HepG2 (cell line): ENCODE results near the gene KCNAB3. TPM values are rescaled to one million over a fixed set of nuclear protein-coding genes. Genes with fewer than 3 reads are reported as not detected.
A peak's percentile ranks its signal among the peaks of the same experiment; 100 is the strongest.

Source experiments
- CCDC6 ChIP-seq: sonication (generic); formaldehyde crosslinking; IDR thresholded peaks from 2 replicates; pipeline ENCODE4 v1.8.1; 2022; ENCODE audit warnings: mild to moderate bottlenecking, missing genetic modification reagents, moderate library complexity
- HCFC1 ChIP-seq: fragments of 150-350 bp; IDR thresholded peaks from 2 replicates; pipeline ENCODE4 v1.6.1; 2014; ENCODE audit warnings: low read depth, low read length
- IRF1 ChIP-seq: sonication (generic); formaldehyde crosslinking; IDR thresholded peaks from 2 replicates; pipeline ENCODE4 v1.4.0; 2020; ENCODE audit warnings: low read depth, mild to moderate bottlenecking, missing genetic modification reagents
- ISX ChIP-seq: sonication (generic); formaldehyde crosslinking; conservative IDR thresholded peaks from 2 replicates; pipeline ENCODE4 v1.5.0; 2020; ENCODE audit warnings: missing genetic modification reagents
- LBX2 ChIP-seq: sonication (generic); formaldehyde crosslinking; IDR thresholded peaks from 2 replicates; pipeline ENCODE4 v1.5.0; 2020; ENCODE audit warnings: missing genetic modification reagents, mild to moderate bottlenecking, borderline replicate concordance
- MAFK ChIP-seq, 2 experiments: IDR thresholded peaks in 1 of 2; conservative IDR thresholded peaks in 1 of 2; 2 replicates each; pipeline ENCODE4 v1.6.1; 2011; ENCODE audit warnings: improper control_type of control experiment in 2 of 2, low read length in 2 of 2
- MED1 ChIP-seq: sonication (generic); formaldehyde crosslinking; IDR thresholded peaks from 2 replicates; pipeline ENCODE4 v1.4.0; 2020; ENCODE audit warnings: missing genetic modification reagents
- MED13 ChIP-seq: sonication (generic); formaldehyde crosslinking; IDR thresholded peaks from 2 replicates; pipeline ENCODE4 v1.5.0; 2020; ENCODE audit warnings: missing genetic modification reagents
- MED8 ChIP-seq: sonication (generic); formaldehyde crosslinking; IDR thresholded peaks from 2 replicates; pipeline ENCODE4 v1.8.1; 2023; ENCODE audit warnings: mild to moderate bottlenecking, missing genetic modification reagents; ENCODE audit not compliant: insufficient replicate concordance
- NR2C2 ChIP-seq: sonication (generic); formaldehyde crosslinking; IDR thresholded peaks from 2 replicates; pipeline ENCODE4 v1.4.0; 2020; ENCODE audit warnings: missing genetic modification reagents, mild to moderate bottlenecking, moderate library complexity, borderline replicate concordance
- TCF7L2 ChIP-seq: IDR thresholded peaks from 2 replicates; pipeline ENCODE4 v1.6.1; 2011; ENCODE audit warnings: mild to moderate bottlenecking, low read depth, low read length, moderate library complexity
- TEF ChIP-seq: sonication (generic); formaldehyde crosslinking; IDR thresholded peaks from 2 replicates; pipeline ENCODE4 v1.5.0; 2020; ENCODE audit warnings: missing genetic modification reagents
- TRIM24 ChIP-seq: sonication (generic); formaldehyde crosslinking; IDR thresholded peaks from 2 replicates; pipeline ENCODE4 v1.8.0; 2022; ENCODE audit warnings: mild to moderate bottlenecking, missing genetic modification reagents
- XRCC5 ChIP-seq: fragments of 200-400 bp; formaldehyde crosslinking; optimal IDR thresholded peaks from 2 replicates; pipeline ENCODE3; 2017; ENCODE audit warnings: mild to moderate bottlenecking, low read length
- ZNF142 ChIP-seq: sonication (generic); formaldehyde crosslinking; IDR thresholded peaks from 2 replicates; pipeline ENCODE4 v1.4.0; 2020; ENCODE audit warnings: missing genetic modification reagents
- ZNF207 ChIP-seq: fragments of 450-650 bp; IDR thresholded peaks from 2 replicates; pipeline ENCODE4 v1.6.1; 2016; ENCODE audit warnings: antibody characterized with exemption, borderline replicate concordance
- ZNF256 ChIP-seq: sonication (generic); formaldehyde crosslinking; conservative IDR thresholded peaks from 2 replicates; pipeline ENCODE4 v1.4.0; 2020; ENCODE audit warnings: missing genetic modification reagents
- ZNF326 ChIP-seq: sonication (generic); formaldehyde crosslinking; IDR thresholded peaks from 2 replicates; pipeline ENCODE4 v1.4.0; 2020; ENCODE audit warnings: missing genetic modification reagents, borderline replicate concordance
- ZNF788 ChIP-seq: sonication (generic); formaldehyde crosslinking; IDR thresholded peaks from 2 replicates; pipeline ENCODE4 v1.5.0; 2020; ENCODE audit warnings: mild to moderate bottlenecking, missing genetic modification reagents, borderline replicate concordance
- polyA plus RNA-seq, 8 experiments: library from polyadenylated mRNA; depleted of rRNA in 3 of 8; stranded (reverse) in 7 of 8; unstranded in 1 of 8; fragments of >200 nt; fragmentation: Illumina TruSeq in 4 of 8; extraction: Trizol in 4 of 8; gene quantifications; 2 replicates each; pipeline versions ENCODE4 v1.2.1 to v1.2.3, GENCODE V29; 2011 to 2016; ENCODE audit warnings: low read depth in 4 of 8, missing spikeins in 1 of 8, mixed read lengths in 1 of 8; ENCODE audit not compliant: insufficient read depth in 1 of 8
- total RNA-seq, 5 experiments: library from RNA; depleted of rRNA; stranded (reverse); fragments of >200 nt; fragmentation: Illumina TruSeq; extraction: Trizol; gene quantifications; 2 replicates each; pipeline ENCODE4 v1.2.3, GENCODE V29; 2016; ENCODE audit warnings: low read depth in 1 of 5

Gene KCNAB3
- total and polyA plus RNA-seq, 2 of the 13 experiments (the other 11 are each of a cell fraction or from before 2014, with no cell fraction given), result 0.29 to 0.88 TPM

GRCh38 chr17:7931709-7932482 lies 2.2 kb upstream of the KCNAB3 start, which contains the start of the genes CNTROB and TRAPPC1 (continued):
- TF ChIP-seq ISX (CRISPR knock-in tag), result no peak
- peak; percentile 60 for TF ChIP-seq ZNF788 (CRISPR knock-in tag)
- TF ChIP-seq TRIM24 (CRISPR knock-in tag), result no peak
- peak; percentile 88 for TF ChIP-seq NR2C2 (CRISPR knock-in tag)
- no peak for TF ChIP-seq CCDC6
- peak; percentile 67; the same call in 1 of the 2 replicates for TF ChIP-seq MED13
- TF ChIP-seq MED1 (CRISPR knock-in tag), result peak; percentile 61; the same call in 1 of the 2 replicates
- TF ChIP-seq XRCC5, result peak; percentile 83
- TF ChIP-seq MAFK (conservative IDR thresholded peaks at IDR 0.05 in 1 of 2, IDR thresholded peaks at IDR 0.05 in 1 of 2; ENCODE audit: low read length in 2 of 2), result no peak
- no peak for TF ChIP-seq ZNF326
- TF ChIP-seq MED8 (CRISPR knock-in tag), result no peak
- TF ChIP-seq TCF7L2, result no peak
- TF ChIP-seq ZNF256 (CRISPR knock-in tag), result no peak
- TF ChIP-seq HCFC1, result no peak; the same call in 1 of the 2 replicates
- 0 out of 2 replicates have a peak, but pooled peaks have one; percentile 69 for TF ChIP-seq ZNF207
- TF ChIP-seq IRF1, result no peak
- TF ChIP-seq ZNF142 (CRISPR knock-in tag), result no peak
- TF ChIP-seq LBX2 (CRISPR knock-in tag), result no peak
- no peak for TF ChIP-seq TEF
